Endothelial cell of umbilical vein (primary cell): Measurements from ENCODE around the gene DNAAF5. TPM values are rescaled to one million over a fixed set of nuclear protein-coding genes. Genes with fewer than 3 reads are reported as not detected.

Experiments used
- BruUV-seq: library from RNA; stranded (reverse); fragments of 400-500 nt; replicated peaks from 2 replicates; lab custom pipeline; 2021; lab: Mats Ljungman, UMichigan
- CTCF ChIA-PET: fragments of 300-600, 350-600 bp; sonication (Branson Sonifier 250); formaldehyde crosslinking; loops from one replicate; lab custom pipeline; 2021; ENCODE audit warnings: antibody characterized with exemption, inconsistent platforms; lab: Charles Lee
- POLR2A ChIA-PET: fragments of 300-600, 350-600 bp; sonication (Branson Sonifier 250); formaldehyde crosslinking; loops from one replicate; lab custom pipeline; 2021; ENCODE audit warnings: antibody characterized with exemption, inconsistent platforms; lab: Charles Lee
- DNase-seq: peaks from one replicate; pipeline ENCODE4 v3.0.0-alpha.2; 2011; ENCODE audit warnings: low read depth, low spot score
- FAIRE-seq: peaks from 2 replicates; lab custom pipeline; 2011; peaks lifted over from hg19 to GRCh38; lab: Jason Lieb, UNC
- H2AFZ ChIP-seq: 2 replicates; pipeline ENCODE4 v1.6.0; 2012; ENCODE audit warnings: low read depth, low read length, control low read depth, inconsistent platforms
- H3K27ac ChIP-seq: 2 replicates; pipeline ENCODE4 v1.5.1; 2011; ENCODE audit warnings: low read depth, mild to moderate bottlenecking, control low read depth, low read length, moderate library complexity; ENCODE audit not compliant: insufficient read depth
- H3K27me3 ChIP-seq, 2 experiments: 2 replicates each; pipeline versions ENCODE4 v1.6.0 to v1.6.1; 2011; ENCODE audit warnings: low read length in 2 of 2, mixed read lengths in 1 of 2; ENCODE audit not compliant: control insufficient read depth in 2 of 2, insufficient read depth in 2 of 2
- H3K36me3 ChIP-seq, 2 experiments: 2 replicates in 1 of 2; 3 replicates in 1 of 2; pipeline ENCODE4 v1.5.1; 2011; ENCODE audit warnings: low read length in 2 of 2, mild to moderate bottlenecking in 1 of 2, moderate library complexity in 1 of 2; ENCODE audit not compliant: control insufficient read depth in 2 of 2, insufficient read depth in 2 of 2; ENCODE audit errors: extremely low read depth in 1 of 2
- H3K4me1 ChIP-seq: 3 replicates; pipeline ENCODE4 v1.5.1; 2011; ENCODE audit warnings: mild to moderate bottlenecking, low read length; ENCODE audit not compliant: control insufficient read depth, insufficient read depth; ENCODE audit errors: extremely low read depth
- H3K4me2 ChIP-seq: 2 replicates; pipeline ENCODE4 v1.6.1; 2011; ENCODE audit warnings: low read length, control low read depth, mixed read lengths; ENCODE audit not compliant: insufficient read depth
- H3K4me3 ChIP-seq, 3 experiments: fragments of 200-600 bp in 1 of 3; sonication (generic), shearing (Covaris generic) in 1 of 3; replicated peaks in 1 of 3; 2 replicates each; pipeline ENCODE4 v1.5.1; 2011 to 2016; ENCODE audit warnings: control low read depth in 3 of 3, low read length in 3 of 3, mild to moderate bottlenecking in 2 of 3, inconsistent platforms in 1 of 3, low read depth in 1 of 3, moderate library complexity in 1 of 3; ENCODE audit not compliant: insufficient read depth in 1 of 3
- H3K79me2 ChIP-seq: 2 replicates; pipeline ENCODE4 v1.6.0; 2012; ENCODE audit warnings: low read length, inconsistent platforms; ENCODE audit not compliant: control insufficient read depth, insufficient read depth
- H3K9ac ChIP-seq: replicated peaks from 2 replicates; pipeline ENCODE3; 2011; ENCODE audit warnings: low read length, control low read depth; ENCODE audit not compliant: insufficient read depth; ENCODE audit errors: extremely low read depth
- H3K9me1 ChIP-seq: replicated peaks from 3 replicates; pipeline ENCODE4 v1.6.0; 2011; ENCODE audit warnings: mild to moderate bottlenecking, low read length; ENCODE audit not compliant: control insufficient read depth, insufficient read depth; ENCODE audit errors: extremely low read depth
- H3K9me3 ChIP-seq: replicated peaks from 2 replicates; pipeline ENCODE4 v1.5.1; 2012; ENCODE audit warnings: low read length, inconsistent platforms; ENCODE audit not compliant: control insufficient read depth, insufficient read depth
- H4K20me1 ChIP-seq: replicated peaks from 2 replicates; pipeline ENCODE3; 2011; ENCODE audit warnings: mild to moderate bottlenecking, low read length; ENCODE audit not compliant: control insufficient read depth, insufficient read depth; ENCODE audit errors: extremely low read depth
- EZH2 ChIP-seq: IDR thresholded peaks from 2 replicates; pipeline ENCODE4 v1.6.1; 2012; ENCODE audit warnings: borderline replicate concordance, low read depth, mild to moderate bottlenecking, moderate library complexity, low read length, inconsistent platforms; ENCODE audit not compliant: severe bottlenecking
- FOS ChIP-seq: IDR thresholded peaks from 2 replicates; pipeline ENCODE4 v1.6.1; 2011; ENCODE audit warnings: mild to moderate bottlenecking, low read length, moderate library complexity, borderline replicate concordance; ENCODE audit not compliant: insufficient read depth
- GATA2 ChIP-seq: IDR thresholded peaks from 2 replicates; pipeline ENCODE4 v1.7.0; 2011; ENCODE audit warnings: low read depth, mild to moderate bottlenecking, moderate library complexity, mixed read lengths, low read length; ENCODE audit not compliant: insufficient read length, insufficient read depth
- JUN ChIP-seq: IDR thresholded peaks from 2 replicates; pipeline ENCODE4 v1.6.1; 2011; ENCODE audit warnings: borderline replicate concordance, low read depth; ENCODE audit not compliant: insufficient read length, insufficient read depth
- MYC ChIP-seq: IDR thresholded peaks from one replicate; pipeline ENCODE4 v1.6.1; 2011; ENCODE audit warnings: mild to moderate bottlenecking, low read depth, low read length
- POLR2A ChIP-seq: IDR thresholded peaks from 2 replicates; pipeline ENCODE4 v1.6.1; 2012; ENCODE audit warnings: low read depth, mild to moderate bottlenecking, control low read depth, low read length
- POLR2AphosphoS5 ChIP-seq: IDR thresholded peaks from 2 replicates; pipeline ENCODE4 v1.6.1; 2012; ENCODE audit warnings: low read depth, mild to moderate bottlenecking, control low read depth, low read length, moderate library complexity; ENCODE audit not compliant: insufficient read depth
- dilution Hi-C: fragments of 300-500 bp; cut with MboI; formaldehyde crosslinking; loops from one replicate; pipeline ENCODE4 v1.15.0; 2019; ENCODE audit warnings: low sequenced_read_pairs; ENCODE audit not compliant: extremely low pct_ligation_motif_present
- intact Hi-C: fragments of 100-400 bp; cut with micrococcal nuclease; formaldehyde crosslinking; loops from one replicate; pipeline ENCODE4 v1.10.0; 2022
- polyA plus RNA-seq, 4 experiments: library from polyadenylated mRNA; depleted of rRNA in 3 of 4; stranded (reverse) in 3 of 4; unstranded in 1 of 4; fragments of >200 nt; gene quantifications; 2 replicates each; pipeline versions ENCODE4 v1.2.1 to v1.2.3, GENCODE V29; 2011 to 2012; ENCODE audit warnings: missing spikeins in 1 of 4
- total RNA-seq: library from RNA; stranded (reverse); gene quantifications from 2 replicates; pipeline ENCODE4 v1.2.3, GENCODE V29; 2021
- TF ChIP-seq, protein P1 (sequence below): IDR thresholded peaks from 2 replicates; pipeline ENCODE4 v1.6.1; 2011; ENCODE audit not compliant: insufficient read depth, insufficient read length
- TF ChIP-seq, protein P2 (sequence below), 2 donors: IDR thresholded peaks; 1 replicate in 1 of 2; 2 replicates in 1 of 2; pipeline ENCODE4 v1.5.1; 2011; ENCODE audit warnings: low read length in 2 of 2, mild to moderate bottlenecking in 2 of 2, moderate library complexity in 2 of 2, control low read depth in 1 of 2, inconsistent platforms in 1 of 2, low read depth in 1 of 2; ENCODE audit not compliant: insufficient read depth in 1 of 2; ENCODE audit errors: extremely low read depth in 1 of 2

The DNAAF5 gene
- total and polyA plus RNA-seq, 2 donors (not counting 3 experiments of a cell fraction or from before 2014, with no cell fraction given), result 49.3 to 65.5 TPM

DNA sequence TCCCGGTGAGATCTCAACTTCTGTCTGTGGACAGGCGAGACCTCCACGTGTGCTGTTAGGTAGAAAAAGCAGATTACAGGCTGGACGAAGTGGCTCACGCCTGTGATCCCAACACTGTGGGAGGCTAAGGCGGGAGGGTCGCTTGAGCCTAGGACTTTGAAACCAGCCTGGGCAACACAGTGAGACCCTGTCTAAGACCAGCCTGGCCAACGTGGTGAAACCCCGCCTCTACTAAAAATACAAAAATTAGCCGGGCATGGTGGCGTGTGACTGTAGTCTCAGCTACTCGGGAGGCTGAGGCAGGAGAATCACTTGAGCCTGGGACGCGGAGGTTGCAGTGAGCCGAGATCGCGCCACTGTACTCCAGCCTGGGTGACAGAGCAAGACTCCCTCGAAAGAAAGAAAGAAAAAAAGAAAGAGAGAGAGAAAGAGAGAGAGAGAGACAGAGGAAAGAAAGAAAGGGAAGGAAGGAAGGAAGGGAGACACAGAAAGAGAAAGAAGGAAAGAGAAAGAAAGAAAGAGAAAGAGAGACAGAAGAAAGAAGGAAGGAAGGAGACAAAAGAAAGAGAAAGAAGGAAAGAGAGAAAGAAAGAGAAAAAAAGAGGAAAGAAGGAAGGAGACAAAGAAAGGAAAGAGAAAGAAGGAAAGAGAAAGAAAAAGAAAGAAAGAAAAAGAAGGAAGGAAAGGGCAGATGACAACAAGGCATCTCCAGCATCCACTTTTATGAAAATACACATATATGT is 76.2 kb downstream of the DNAAF5 start:
- CTCF ChIA-PET, result interaction anchor here (1.4 kb wide), 1 partner anchor 13 kb away, joined by 3 read pairs; no protein-coding TSS in a partner anchor
- POLR2A ChIA-PET, result interaction anchor here (0.6 kb wide), 1 partner anchor 173 kb away, joined by 9 read pairs; the partner anchor contains the start of gene COX19
- no peak overlapping the region for H2AFZ ChIP-seq

DNA sequence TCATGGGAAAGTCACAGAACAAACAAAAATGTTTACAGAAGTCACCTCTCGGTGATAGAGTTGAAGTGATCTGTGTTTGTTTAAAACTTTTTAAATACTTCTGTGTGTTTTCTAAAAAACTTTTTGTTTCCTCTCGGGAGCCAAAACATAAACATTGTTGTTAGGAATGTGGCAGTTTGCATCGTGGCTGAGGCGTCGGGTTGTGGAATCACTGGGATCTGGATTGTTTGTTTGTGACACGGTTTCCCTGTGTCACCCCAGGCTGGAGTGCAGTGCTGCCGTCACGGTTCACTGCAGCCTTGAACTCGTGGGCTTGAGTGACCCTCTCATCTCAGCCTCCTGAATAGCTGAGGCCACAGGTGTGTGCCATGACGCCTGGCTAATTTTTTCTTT is 76.7 kb downstream of the DNAAF5 start:
- FAIRE-seq (no peak), DNase-seq (no peak)
- Histone ChIP-seq H3K27ac (no peak overlapping the region), H3K9me3 (no peaks in the 10 kb centered on the region), H3K4me2 (no peak overlapping the region), H3K79me2 (no peaks in the 10 kb centered on the region), H3K4me1 (peaks cover 7% of the 10 kb centered on the region), H2AFZ (no peak overlapping the region), H3K4me3 (no peak overlapping the region), H3K9me1 (no peaks in the 10 kb centered on the region), H3K27me3 (no peaks in the 10 kb centered on the region), H3K36me3 (no peaks in the 10 kb centered on the region), H3K9ac (no peak overlapping the region), H4K20me1 (no peaks in the 10 kb centered on the region)
- dilution Hi-C loops, result no loop called here
- TF ChIP-seq FOS (no peak), EZH2 (no peak), GATA2 (no peak), MYC (no peak), POLR2A (no peak), POLR2AphosphoS5 (no peak), JUN (no peak)
- TF ChIP-seq, protein P1, sequence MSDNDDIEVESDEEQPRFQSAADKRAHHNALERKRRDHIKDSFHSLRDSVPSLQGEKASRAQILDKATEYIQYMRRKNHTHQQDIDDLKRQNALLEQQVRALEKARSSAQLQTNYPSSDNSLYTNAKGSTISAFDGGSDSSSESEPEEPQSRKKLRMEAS, result no peak
- TF ChIP-seq, protein P2, sequence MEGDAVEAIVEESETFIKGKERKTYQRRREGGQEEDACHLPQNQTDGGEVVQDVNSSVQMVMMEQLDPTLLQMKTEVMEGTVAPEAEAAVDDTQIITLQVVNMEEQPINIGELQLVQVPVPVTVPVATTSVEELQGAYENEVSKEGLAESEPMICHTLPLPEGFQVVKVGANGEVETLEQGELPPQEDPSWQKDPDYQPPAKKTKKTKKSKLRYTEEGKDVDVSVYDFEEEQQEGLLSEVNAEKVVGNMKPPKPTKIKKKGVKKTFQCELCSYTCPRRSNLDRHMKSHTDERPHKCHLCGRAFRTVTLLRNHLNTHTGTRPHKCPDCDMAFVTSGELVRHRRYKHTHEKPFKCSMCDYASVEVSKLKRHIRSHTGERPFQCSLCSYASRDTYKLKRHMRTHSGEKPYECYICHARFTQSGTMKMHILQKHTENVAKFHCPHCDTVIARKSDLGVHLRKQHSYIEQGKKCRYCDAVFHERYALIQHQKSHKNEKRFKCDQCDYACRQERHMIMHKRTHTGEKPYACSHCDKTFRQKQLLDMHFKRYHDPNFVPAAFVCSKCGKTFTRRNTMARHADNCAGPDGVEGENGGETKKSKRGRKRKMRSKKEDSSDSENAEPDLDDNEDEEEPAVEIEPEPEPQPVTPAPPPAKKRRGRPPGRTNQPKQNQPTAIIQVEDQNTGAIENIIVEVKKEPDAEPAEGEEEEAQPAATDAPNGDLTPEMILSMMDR (IDR thresholded peaks at IDR 0.05; ENCODE audit: extremely low read depth in 1 of 2, insufficient read depth in 1 of 2, low read depth in 1 of 2, low read length in 2 of 2), result no peak
- ChIA-PET CTCF (no interaction called here), POLR2A (no interaction called here)
- intact Hi-C loops, result no loop called here
- no TSS peak for BruUV-seq

More for the DNA sequence above, 76.2 kb downstream of the DNAAF5 start:
- no peaks in the 10 kb centered on the region for H3K9me3 ChIP-seq
- H3K79me2 ChIP-seq, result no peaks in the 10 kb centered on the region
- no peaks in the 10 kb centered on the region for H3K27me3 ChIP-seq
- no peaks in the 10 kb centered on the region for H3K36me3 ChIP-seq
- no peaks in the 10 kb centered on the region for H3K9me1 ChIP-seq
- DNase-seq (no peak), FAIRE-seq (no peak)
- no peak overlapping the region for H3K27ac ChIP-seq
- dilution Hi-C loops (no loop called here), intact Hi-C loops (no loop called here)
- no peaks in the 10 kb centered on the region for H4K20me1 ChIP-seq
- no peak for TF ChIP-seq JUN
- TF ChIP-seq FOS, result no peak
- TF ChIP-seq EZH2, result no peak
- TF ChIP-seq, protein P1, result no peak
- TF ChIP-seq POLR2A, result no peak
- TF ChIP-seq POLR2AphosphoS5, result no peak
- H3K4me3 ChIP-seq, result no peak overlapping the region
- no peak overlapping the region for H3K4me2 ChIP-seq
- no TSS peak for BruUV-seq
- peaks cover 7% of the 10 kb centered on the region for H3K4me1 ChIP-seq
- no peak overlapping the region for H3K9ac ChIP-seq
